HG02571 (cell line): ENCODE data around the gene PLPP4.

Experiments used
- ATAC-seq: cut with Tn5 transposase; IDR thresholded peaks from one replicate; pipeline ENCODE4 v1.9.1; 2021; ENCODE audit warnings: mild to moderate bottlenecking, moderate library complexity; ENCODE audit not compliant: unreplicated experiment

PLPP4 gene

DNA sequence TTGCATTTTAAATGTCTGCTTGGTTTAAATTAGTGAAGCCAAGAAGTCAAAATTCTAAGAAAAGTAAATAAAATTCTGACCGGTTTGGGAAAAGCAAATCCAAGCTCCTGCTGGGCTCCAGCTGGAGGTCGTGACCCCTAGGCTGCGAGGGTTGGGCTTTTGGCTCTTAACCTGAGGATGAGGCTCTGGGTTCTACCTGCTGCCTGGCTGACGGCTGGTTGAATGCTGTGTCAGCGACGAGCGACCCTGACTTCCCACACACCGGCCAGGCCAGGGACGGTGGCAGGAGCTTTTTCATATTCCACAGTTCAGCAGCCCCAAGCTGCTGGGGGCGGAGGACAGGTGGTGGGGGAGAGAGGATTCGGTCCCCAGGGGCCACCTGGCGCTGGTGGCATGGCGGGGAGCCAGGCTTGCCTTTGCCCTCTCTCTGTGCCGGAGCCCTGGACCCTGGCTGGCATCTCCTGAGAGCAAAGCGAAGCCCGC lies 843 bp upstream of the PLPP4 start:
- no peak for ATAC-seq

DNA sequence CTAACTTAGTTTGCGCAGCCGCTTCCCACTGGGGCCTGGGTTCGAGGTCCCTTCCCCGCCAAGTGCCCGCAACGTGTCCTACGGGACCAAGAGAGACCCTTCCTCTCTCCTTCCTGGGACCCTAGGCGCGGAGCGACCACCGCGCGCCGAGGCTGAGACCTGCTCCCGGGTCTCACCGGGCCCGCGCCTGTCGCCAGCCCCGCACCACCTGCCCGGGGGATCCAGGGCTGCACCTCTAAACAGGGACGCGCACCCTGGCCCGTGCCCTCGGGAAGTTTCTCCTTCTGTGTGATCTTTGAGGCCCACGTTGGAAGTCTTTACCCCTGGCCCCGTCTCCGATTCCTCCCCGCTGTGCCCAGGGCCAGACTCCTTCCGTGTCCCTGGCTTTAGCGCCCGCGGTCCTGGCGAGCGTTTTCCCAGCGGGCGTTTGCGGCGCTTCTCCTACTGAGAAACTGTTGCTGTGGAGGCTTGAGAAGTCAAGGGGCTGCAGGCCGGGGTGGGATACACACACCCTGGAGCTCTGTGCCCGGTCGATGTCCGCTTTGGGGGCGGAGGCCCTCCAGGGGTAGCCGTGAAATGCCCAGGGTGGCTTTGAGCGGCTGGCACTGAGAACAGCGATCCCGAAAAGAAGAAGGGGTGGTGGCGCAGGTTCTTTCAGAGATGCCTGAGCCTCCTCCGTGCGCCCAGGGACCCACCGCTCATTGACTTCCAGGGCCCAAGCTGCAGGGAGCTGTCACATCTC lies 575 bp downstream of the PLPP4 start:
- no peak for ATAC-seq

GRCh38 chr10:120458432-120458831 lies 1.4 kb downstream of the PLPP4 start:
- ATAC-seq, result no peak

DNA sequence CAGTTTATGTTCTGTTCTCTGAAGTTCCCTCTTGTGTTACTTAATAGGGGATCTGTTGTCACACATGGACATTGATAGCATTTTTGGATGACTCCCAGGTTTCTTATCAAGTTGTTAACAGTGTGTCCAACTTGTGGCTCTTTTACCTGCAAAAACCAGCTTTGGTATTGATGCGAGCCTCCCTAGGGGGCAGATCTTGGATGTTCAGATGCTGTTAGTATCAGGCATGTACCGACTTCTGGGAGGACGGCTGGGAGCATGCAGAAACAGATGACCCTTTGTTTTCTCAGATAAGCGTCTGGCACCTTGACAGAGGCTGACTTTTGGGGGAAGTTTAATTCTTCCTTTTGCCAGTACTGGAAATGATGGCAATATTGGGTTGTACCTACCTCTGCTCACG lies 2.2 kb downstream of the PLPP4 start:
- ATAC-seq, result no peak

- no peak for ATAC-seq
Observed at GRCh38 chr10:120460186-120460585, 3.2 kb downstream of the PLPP4 start.

- no peak for ATAC-seq
Observed at GRCh38 chr10:120460776-120461175, 3.7 kb downstream of the PLPP4 start.

DNA sequence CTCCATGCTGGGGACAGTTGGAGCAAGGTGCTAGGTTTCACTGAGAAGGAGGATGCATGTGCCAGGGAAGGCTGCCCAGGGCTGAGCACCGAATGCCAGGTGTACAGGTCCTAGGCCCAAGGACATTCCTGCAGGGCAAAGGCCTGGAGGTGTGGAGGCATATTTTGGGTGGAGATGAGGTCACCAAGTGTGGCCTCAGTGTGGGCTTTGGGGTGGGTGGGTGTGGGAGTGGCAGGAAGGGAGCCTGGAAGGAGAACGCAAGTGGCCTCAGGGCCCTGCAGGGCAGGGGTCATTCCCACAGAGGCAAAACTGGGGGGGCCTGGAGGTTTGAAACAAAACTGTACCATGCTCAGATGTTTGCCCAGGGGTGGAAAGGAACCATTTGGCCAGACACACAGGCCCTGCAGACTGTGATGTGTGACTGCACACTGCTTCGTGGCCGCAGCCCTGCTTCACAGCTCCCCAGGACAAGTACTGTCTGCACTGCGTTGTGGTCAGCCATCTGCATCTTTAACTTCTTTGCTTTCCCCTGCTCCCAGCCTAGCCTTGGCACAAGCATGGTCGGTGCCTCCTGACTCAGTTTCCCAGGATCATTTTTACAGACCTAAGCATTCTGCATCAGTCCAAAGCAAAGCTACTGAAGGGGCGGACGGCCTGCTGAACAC lies 5.1 kb downstream of the PLPP4 start:
- no peak for ATAC-seq

DNA sequence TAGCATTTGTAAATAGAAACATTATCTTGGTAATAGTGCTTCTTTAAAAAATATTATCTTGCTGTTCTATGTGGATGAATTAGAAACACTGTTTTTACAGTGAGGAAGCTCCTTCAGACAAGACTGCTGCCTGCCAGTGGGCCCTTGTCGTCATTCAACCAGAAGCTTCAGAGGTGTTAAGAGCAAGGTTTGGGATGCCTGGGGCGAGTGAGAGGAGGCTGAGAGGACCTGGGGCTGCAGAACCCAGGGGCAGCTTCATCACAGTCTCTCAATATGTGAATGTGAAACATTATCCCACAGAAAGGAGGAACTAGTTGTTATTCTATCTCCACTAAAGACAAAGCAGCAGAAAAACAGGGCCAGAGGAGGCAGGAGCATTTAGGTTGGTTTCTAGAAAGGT lies 8.1 kb downstream of the PLPP4 start:
- no peak for ATAC-seq

- ATAC-seq, result no peak
Observed at GRCh38 chr10:120466006-120466405, 9.0 kb downstream of the PLPP4 start.

GRCh38 chr10:120473593-120473992 lies 16.6 kb downstream of the PLPP4 start:
- no peak for ATAC-seq

GRCh38 chr10:120474956-120475355 lies 17.9 kb downstream of the PLPP4 start:
- ATAC-seq, result no peak

GRCh38 chr10:120475844-120476791 lies 19.1 kb downstream of the PLPP4 start:
- no peak for ATAC-seq

GRCh38 chr10:120477021-120477742 lies 20.2 kb downstream of the PLPP4 start:
- no peak for ATAC-seq

- no peak for ATAC-seq
Observed at GRCh38 chr10:120477743-120478141, 20.7 kb downstream of the PLPP4 start.

GRCh38 chr10:120478386-120478785 lies 21.4 kb downstream of the PLPP4 start:
- ATAC-seq, result no peak

DNA sequence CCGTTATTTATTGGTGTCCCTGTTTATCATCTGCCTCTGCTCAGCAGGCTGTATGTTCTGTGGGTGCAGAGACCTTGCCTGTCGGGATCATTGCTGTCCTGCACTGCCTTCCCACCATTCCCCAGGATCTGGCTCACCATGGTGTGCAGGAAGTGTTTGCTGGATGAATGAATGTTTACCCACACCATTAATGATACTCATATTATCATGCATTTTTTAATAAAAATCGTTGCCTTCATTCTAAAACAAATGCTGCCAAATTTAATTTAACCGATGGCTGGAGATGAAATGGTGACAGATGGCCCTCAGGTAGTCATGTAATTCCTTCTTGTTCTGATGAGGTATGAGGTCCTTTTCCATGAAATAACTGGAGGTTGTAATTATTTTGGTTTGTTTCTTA lies 22.5 kb downstream of the PLPP4 start:
- ATAC-seq, result no peak

- ATAC-seq, result no peak
Observed at GRCh38 chr10:120480065-120480600, 23.1 kb downstream of the PLPP4 start.

DNA sequence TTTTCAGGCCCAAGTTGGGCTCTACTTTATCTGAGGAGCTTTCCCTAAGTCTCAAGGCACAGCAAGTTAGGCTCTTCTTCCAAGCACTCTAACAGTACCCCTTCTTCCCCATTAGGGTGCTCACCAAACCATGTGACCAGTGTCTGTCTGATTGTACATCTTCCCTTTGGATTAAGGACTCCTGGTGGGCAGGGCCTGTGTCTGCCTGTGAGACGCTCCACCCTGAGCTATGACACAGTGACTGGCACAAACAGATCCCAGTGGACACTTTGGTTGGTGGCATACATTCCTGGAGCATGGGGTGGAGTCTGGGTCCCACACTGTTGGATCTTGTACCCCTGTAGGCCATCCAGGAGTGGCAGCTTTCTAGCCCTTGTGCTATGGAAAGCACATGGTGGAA lies 23.8 kb downstream of the PLPP4 start:
- no peak for ATAC-seq

DNA sequence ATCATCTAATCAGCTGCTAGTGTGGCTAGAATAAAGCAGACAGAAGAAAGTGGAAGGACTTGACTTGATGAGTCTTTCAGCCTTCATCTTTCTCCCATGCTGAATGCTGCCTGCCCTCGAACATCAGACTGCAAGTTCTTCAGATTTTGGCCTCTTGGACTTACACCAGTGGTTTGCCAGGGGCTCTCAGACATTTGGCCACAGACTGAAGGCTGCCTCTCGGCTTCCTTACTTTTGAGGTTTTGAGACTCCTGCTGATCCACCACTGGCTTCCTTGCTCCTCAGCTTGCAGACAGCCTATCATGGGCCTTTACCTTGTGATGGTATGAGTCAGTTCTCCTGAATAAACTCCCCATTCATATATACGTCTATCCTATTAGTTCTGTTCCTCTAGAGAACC lies 26.0 kb downstream of the PLPP4 start:
- ATAC-seq, result no peak

DNA sequence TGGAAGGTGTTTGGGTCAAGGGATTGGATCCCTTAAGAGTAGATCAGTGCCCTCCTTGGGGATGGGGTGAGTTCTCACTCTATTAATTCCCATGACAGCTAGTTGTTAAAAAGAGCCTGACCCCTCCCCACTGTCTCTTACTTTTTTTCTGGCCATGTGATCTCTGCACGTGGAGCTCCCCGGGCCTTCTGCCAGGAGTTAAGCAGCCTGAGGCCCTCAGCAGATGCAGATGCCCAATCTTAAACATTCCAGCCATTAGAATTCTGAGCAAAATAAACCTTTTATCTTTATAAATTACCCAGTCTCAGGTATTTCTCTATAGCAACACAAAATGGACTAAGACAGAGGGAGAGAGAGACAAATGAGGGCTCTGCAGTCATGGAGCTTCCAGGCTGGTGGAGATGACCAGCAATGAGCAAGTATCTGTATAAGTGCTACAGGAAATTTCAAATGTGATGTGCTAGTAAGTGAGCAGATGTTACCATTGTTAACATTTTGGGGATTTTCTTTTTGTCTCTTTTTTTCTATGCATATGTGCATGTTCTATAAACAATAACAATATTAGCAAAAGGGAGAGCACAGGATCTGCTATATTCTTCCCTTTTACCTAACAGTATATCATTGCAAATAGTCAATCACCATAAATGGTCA lies 26.7 kb downstream of the PLPP4 start:
- ATAC-seq, result no peak
